DMS114 treated with DMSO at 0.1 percent for 48 hours (cell line): Measurements from ENCODE around the gene MEI1.
"Not testable (repeated sequence)": the region's sequence is repeated elsewhere in the genome, so short reads cannot be mapped to it uniquely, and the experiment has no call there.

ENCODE experiments used
- DNase-seq: peaks from one replicate; lab custom pipeline; 2025; ENCODE audit not compliant: unreplicated experiment; lab: John Stamatoyannopoulos, UW

Gene MEI1

GRCh38 chr22:41818596-41818995, 119.3 kb downstream of the MEI1 start:
- no peak for DNase-seq

- DNase-seq, result no peak
Observed at GRCh38 chr22:41819257-41819656, 120.0 kb downstream of the MEI1 start.

GRCh38 chr22:41820447-41820846, 121.1 kb downstream of the MEI1 start:
- DNase-seq, result no peak

GRCh38 chr22:41821471-41822316, 122.4 kb downstream of the MEI1 start:
- no peak for DNase-seq

GRCh38 chr22:41822317-41823057, 123.2 kb downstream of the MEI1 start:
- DNase-seq, result peak; percentile 24

GRCh38 chr22:41823797-41824196, 124.5 kb downstream of the MEI1 start:
- no peak for DNase-seq

- no peak for DNase-seq
Observed at GRCh38 chr22:41825376-41825775, 126.1 kb downstream of the MEI1 start.

GRCh38 chr22:41826021-41826420, 126.7 kb downstream of the MEI1 start:
- no peak for DNase-seq

- no peak for DNase-seq
Observed at GRCh38 chr22:41826430-41827383, 127.4 kb downstream of the MEI1 start.

GRCh38 chr22:41827671-41828070, 128.4 kb downstream of the MEI1 start:
- DNase-seq, result no peak

- DNase-seq, result no peak
Observed at GRCh38 chr22:41828516-41828915, 129.2 kb downstream of the MEI1 start.

GRCh38 chr22:41830174-41830573, 130.9 kb downstream of the MEI1 start:
- no peak for DNase-seq

GRCh38 chr22:41831383-41831782, 132.1 kb downstream of the MEI1 start:
- DNase-seq, result no peak

GRCh38 chr22:41831828-41832552, 132.7 kb downstream of the MEI1 start:
- no peak for DNase-seq

- peak; percentile 94 for DNase-seq
Observed at GRCh38 chr22:41832553-41833368, 133.5 kb downstream of the MEI1 start, which contains the start of gene SREBF2. Gene SREBF2, plus strand, starts transcription at chr22:41833105. Its CDS starts 166 bp downstream, at chr22:41833271.

GRCh38 chr22:41833369-41834004, 134.2 kb downstream of the MEI1 start:
- no peak for DNase-seq

- DNase-seq, result no peak
Observed at GRCh38 chr22:41834005-41834944, 135.0 kb downstream of the MEI1 start.

GRCh38 chr22:41835462-41835861, 136.2 kb downstream of the MEI1 start:
- not testable (repeated sequence) for DNase-seq
